Testis (tissue), 3 donors: ENCODE results near the gene PET100. TPM values are rescaled to one million over a fixed set of nuclear protein-coding genes. Genes with fewer than 3 reads are reported as not detected.

Source experiments
- DNase-seq: peaks from one replicate; pipeline ENCODE4 v3.0.0-alpha.2; 2019
- H3K27ac ChIP-seq, 2 donors: fragments of 200-600 bp; sonication (generic); one replicate each; pipeline ENCODE4 v1.5.1; 2019
- H3K27me3 ChIP-seq: fragments of 200-600 bp; sonication (generic); one replicate; pipeline ENCODE4 v1.5.1; 2019
- H3K36me3 ChIP-seq: fragments of 200-600 bp; sonication (generic); one replicate; pipeline ENCODE4 v1.5.1; 2017; ENCODE audit warnings: low read depth; ENCODE audit errors: missing control alignments
- H3K4me1 ChIP-seq: fragments of 200-600 bp; sonication (generic); one replicate; pipeline ENCODE4 v1.5.1; 2019
- H3K4me3 ChIP-seq, 2 donors: fragments of 200-600 bp; sonication (generic); one replicate each; pipeline ENCODE4 v1.5.1; 2017 to 2019
- H3K9me3 ChIP-seq: fragments of 200-600 bp; sonication (generic); one replicate; pipeline ENCODE4 v1.5.1; 2017
- CTCF ChIP-seq, 3 experiments: fragments of 450-650 bp in 2 of 3; fragments of 200-600 bp in 1 of 3; sonication (generic) in 1 of 3; IDR thresholded peaks; one replicate each; pipeline ENCODE4 v1.5.1; 2016 to 2019; ENCODE audit warnings: antibody characterized with exemption in 3 of 3, mild to moderate bottlenecking in 2 of 3, moderate library complexity in 1 of 3
- POLR2A ChIP-seq: fragments of 450-650 bp; IDR thresholded peaks from one replicate; pipeline ENCODE4 v1.6.1; 2017; ENCODE audit warnings: antibody characterized with exemption, mild to moderate bottlenecking, moderate library complexity
- WGBS, 2 donors: methylation state at CpG; one replicate each; pipeline ENCODE4 v1.1.5; 2018; 5-methylcytosine and 5-hydroxymethylcytosine counted together
- intact Hi-C: fragments of 100-400 bp; cut with DNase I; formaldehyde crosslinking; loops from one replicate; pipeline ENCODE4 v1.15.1; 2023; ENCODE audit warnings: low total_unique reads
- polyA plus RNA-seq: library from polyadenylated mRNA; stranded (reverse); fragments of 350-450 nt; fragmentation: Illumina TruSeq; extraction: RNeasy Lipid Tissue Mini Kit (QIAGEN cat#74804); gene quantifications from one replicate; pipeline ENCODE4 v1.2.3, GENCODE V29; 2014; ENCODE audit warnings: low read depth, low replicate concordance; ENCODE audit not compliant: insufficient read depth
- total RNA-seq, 2 donors: library from RNA; depleted of rRNA; stranded (reverse); fragments of >200 nt; gene quantifications; one replicate each; pipeline ENCODE4 v1.2.3, GENCODE V29; 2016

PET100 gene
- total and polyA plus RNA-seq, 3 donors from 2014 or later: 25.3 to 64.0 (median 26.9) TPM

- intact Hi-C loops: no loop called here
- H3K27me3 ChIP-seq: no peaks in the 10 kb centered on the region
These were observed 16.8 kb downstream of the PET100 start for GRCh38 chr19:7646426-7646700.

GRCh38 chr19:7647156-7647555 lies 17.6 kb downstream of the PET100 start:
- intact Hi-C loops: no loop called here
- TF ChIP-seq CTCF (IDR thresholded peaks at IDR 0.05) (no peak), POLR2A (no peak)
- no peak for DNase-seq
- no peaks in the 10 kb centered on the region for H3K9me3 ChIP-seq
- H3K27ac ChIP-seq: no peak overlapping the region
- no peaks in the 10 kb centered on the region for H3K27me3 ChIP-seq
- H3K4me1 ChIP-seq: no peaks in the 10 kb centered on the region
- 89 to 92% methylated on average over 10 to 25 of the region's 26 CpGs for WGBS, 2 donors
- H3K36me3 ChIP-seq: no peaks in the 10 kb centered on the region
- H3K4me3 ChIP-seq: no peak overlapping the region

More at GRCh38 chr19:7646426-7646700, 16.8 kb downstream of the PET100 start:
- WGBS, 2 donors: 74 to 94% methylated on average over 4 to 8 of the region's 8 CpGs
- DNase-seq: no peak
- Histone ChIP-seq H3K4me3 (no peak overlapping the region), H3K27ac (no peak overlapping the region), H3K36me3 (no peaks in the 10 kb centered on the region), H3K4me1 (no peaks in the 10 kb centered on the region), H3K9me3 (no peaks in the 10 kb centered on the region)
- TF ChIP-seq CTCF (IDR thresholded peaks at IDR 0.05) (no peak), POLR2A (no peak)

- 81 to 82% methylated on average over 15 of the region's 15 CpGs for WGBS, 2 donors
- Histone ChIP-seq H3K36me3 (no peaks in the 10 kb centered on the region), H3K9me3 (no peaks in the 10 kb centered on the region), H3K4me1 (no peaks in the 10 kb centered on the region), H3K4me3 (no peak overlapping the region), H3K27me3 (no peaks in the 10 kb centered on the region), H3K27ac (no peak overlapping the region)
- DNase-seq: no peak
- TF ChIP-seq CTCF (IDR thresholded peaks at IDR 0.05): no peak
- TF ChIP-seq POLR2A: no peak
- intact Hi-C loops: no loop called here
These were observed 18.8 kb downstream of the PET100 start for GRCh38 chr19:7648265-7649014.

- Histone ChIP-seq H3K27ac (no peak overlapping the region), H3K36me3 (no peaks in the 10 kb centered on the region), H3K9me3 (no peaks in the 10 kb centered on the region), H3K4me1 (no peaks in the 10 kb centered on the region), H3K4me3 (no peak overlapping the region), H3K27me3 (no peaks in the 10 kb centered on the region)
- WGBS, 2 donors: 37 to 48% methylated on average over 2 of the region's 2 CpGs
- intact Hi-C loops: no loop called here
- no peak for TF ChIP-seq CTCF (IDR thresholded peaks at IDR 0.05)
- no peak for TF ChIP-seq POLR2A
- no peak for DNase-seq
These were observed 20.6 kb downstream of the PET100 start for GRCh38 chr19:7650148-7650547.

GRCh38 chr19:7652061-7652641 lies 22.6 kb downstream of the PET100 start:
- intact Hi-C loops: no loop called here

More at GRCh38 chr19:7652061-7652641, 22.6 kb downstream of the PET100 start:
- Histone ChIP-seq H3K36me3 (no peaks in the 10 kb centered on the region), H3K4me3 (no peak overlapping the region), H3K27ac (no peak overlapping the region), H3K27me3 (no peaks in the 10 kb centered on the region), H3K9me3 (no peaks in the 10 kb centered on the region), H3K4me1 (no peaks in the 10 kb centered on the region)
- no peak for TF ChIP-seq POLR2A
- TF ChIP-seq CTCF (IDR thresholded peaks at IDR 0.05): peak; percentile 92 to 99 (median 93)
- WGBS, 2 donors: 4 to 5% methylated on average over 28 of the region's 28 CpGs
- DNase-seq: peak; percentile 86
